SK-N-SH treated with all-trans-retinoic acid at 6 μM for 48 hours (cell line): ENCODE results near the gene GAREM2.

ENCODE experiments used
- ATAC-seq: fragments of 200-7000 bp; cut with Tn5 transposase; 3 replicates; pipeline ENCODE4 v1.9.1; 2020; ENCODE audit warnings: mild to moderate bottlenecking, moderate library complexity
- ARNTL ChIP-seq: fragments of 450-650 bp; formaldehyde crosslinking; IDR thresholded peaks from 2 replicates; pipeline ENCODE4 v1.5.0; 2020; ENCODE audit warnings: low read depth, mild to moderate bottlenecking, moderate library complexity, borderline replicate concordance
- BACH2 ChIP-seq: fragments of 250-450 bp; sonication (Bioruptor Pico); IDR thresholded peaks from 2 replicates; pipeline ENCODE4 v1.9.0; 2021; ENCODE audit warnings: mild to moderate bottlenecking, borderline replicate concordance
- CSDC2 ChIP-seq: fragments of 250-450 bp; sonication (Bioruptor Pico); IDR thresholded peaks from 2 replicates; pipeline ENCODE4 v1.5.0; 2020; ENCODE audit warnings: mild to moderate bottlenecking, moderate library complexity
- CSRNP3 ChIP-seq: fragments of 250-450 bp; sonication (Bioruptor Pico); IDR thresholded peaks from 2 replicates; pipeline ENCODE4 v1.5.1; 2021; ENCODE audit warnings: mild to moderate bottlenecking, moderate library complexity
- GLIS3 ChIP-seq: fragments of 250-450 bp; sonication (Bioruptor Pico); IDR thresholded peaks from 2 replicates; pipeline ENCODE4 v1.5.0; 2020; ENCODE audit warnings: mild to moderate bottlenecking, moderate library complexity
- ISL1 ChIP-seq: fragments of 250-450 bp; sonication (Bioruptor Pico); IDR thresholded peaks from 2 replicates; pipeline ENCODE4 v2.1.2; 2022; ENCODE audit warnings: mild to moderate bottlenecking, moderate library complexity
- OSR1 ChIP-seq: fragments of 250-450 bp; sonication (Bioruptor Pico); IDR thresholded peaks from 2 replicates; pipeline ENCODE4 v1.8.0; 2022; ENCODE audit warnings: moderate library complexity, mild to moderate bottlenecking, inconsistent platforms
- PATZ1 ChIP-seq: fragments of 250-450 bp; sonication (Bioruptor Pico); IDR thresholded peaks from 2 replicates; pipeline ENCODE4 v1.8.0; 2020; ENCODE audit warnings: mild to moderate bottlenecking, moderate library complexity, borderline replicate concordance
- POU6F1 ChIP-seq: fragments of 250-450 bp; sonication (Bioruptor Pico); IDR thresholded peaks from 2 replicates; pipeline ENCODE4 v1.8.0; 2021; ENCODE audit warnings: low read depth, mild to moderate bottlenecking, moderate library complexity, borderline replicate concordance
- PPARA ChIP-seq: fragments of 250-450 bp; sonication (Bioruptor Pico); IDR thresholded peaks from 2 replicates; pipeline ENCODE4 v1.5.0; 2020; ENCODE audit warnings: mild to moderate bottlenecking, borderline replicate concordance
- RARB ChIP-seq: fragments of 250-450 bp; sonication (Bioruptor Pico); IDR thresholded peaks from 2 replicates; pipeline ENCODE4 v1.8.0; 2021; ENCODE audit warnings: mild to moderate bottlenecking, moderate library complexity
- SNAI2 ChIP-seq: fragments of 250-450 bp; sonication (Bioruptor Pico); IDR thresholded peaks from 2 replicates; pipeline ENCODE4 v1.5.0; 2020; ENCODE audit warnings: mild to moderate bottlenecking, moderate library complexity
- TCF4 ChIP-seq: fragments of 250-450 bp; sonication (Bioruptor Pico); IDR thresholded peaks from 2 replicates; pipeline ENCODE4 v1.8.0; 2021; ENCODE audit warnings: mild to moderate bottlenecking, moderate library complexity, borderline replicate concordance
- TOX ChIP-seq: fragments of 250-450 bp; sonication (Bioruptor Pico); IDR thresholded peaks from 2 replicates; pipeline ENCODE4 v1.8.0; 2021; ENCODE audit warnings: mild to moderate bottlenecking, moderate library complexity, borderline replicate concordance
- TSHZ2 ChIP-seq: fragments of 250-450 bp; sonication (Bioruptor Pico); IDR thresholded peaks from 2 replicates; pipeline ENCODE4 v1.5.0; 2020; ENCODE audit warnings: mild to moderate bottlenecking, moderate library complexity
- ZC3H10 ChIP-seq: fragments of 250-450 bp; sonication (Bioruptor Pico); IDR thresholded peaks from 2 replicates; pipeline ENCODE4 v1.5.1; 2021; ENCODE audit warnings: mild to moderate bottlenecking, moderate library complexity
- ZFP3 ChIP-seq: fragments of 250-450 bp; sonication (Bioruptor Pico); IDR thresholded peaks from 2 replicates; pipeline ENCODE4 v1.5.0; 2020; ENCODE audit warnings: mild to moderate bottlenecking, moderate library complexity
- ZFP30 ChIP-seq: fragments of 450-650 bp; formaldehyde crosslinking; IDR thresholded peaks from 2 replicates; pipeline ENCODE4 v1.5.0; 2022; ENCODE audit warnings: mild to moderate bottlenecking, moderate library complexity
- ZNF565 ChIP-seq: fragments of 450-650 bp; formaldehyde crosslinking; conservative IDR thresholded peaks from 2 replicates; pipeline ENCODE4 v1.5.0; 2020; ENCODE audit warnings: low read depth, mild to moderate bottlenecking, moderate library complexity
- ZNF70 ChIP-seq: fragments of 450-650 bp; formaldehyde crosslinking; IDR thresholded peaks from 2 replicates; pipeline ENCODE4 v1.5.0; 2020; ENCODE audit warnings: mild to moderate bottlenecking, moderate library complexity
- ZNF8 ChIP-seq: fragments of 450-650 bp; formaldehyde crosslinking; IDR thresholded peaks from 2 replicates; pipeline ENCODE4 v1.5.0; 2020; ENCODE audit warnings: mild to moderate bottlenecking, moderate library complexity
- TF ChIP-seq, protein P1 (sequence below): fragments of 250-450 bp; sonication (Bioruptor Pico); IDR thresholded peaks from 2 replicates; pipeline ENCODE4 v1.5.1; 2020; ENCODE audit warnings: low read depth, mild to moderate bottlenecking, moderate library complexity

The GAREM2 gene

GRCh38 chr2:26161926-26162325, 11.0 kb upstream of the GAREM2 start:
- no peak for ATAC-seq

DNA sequence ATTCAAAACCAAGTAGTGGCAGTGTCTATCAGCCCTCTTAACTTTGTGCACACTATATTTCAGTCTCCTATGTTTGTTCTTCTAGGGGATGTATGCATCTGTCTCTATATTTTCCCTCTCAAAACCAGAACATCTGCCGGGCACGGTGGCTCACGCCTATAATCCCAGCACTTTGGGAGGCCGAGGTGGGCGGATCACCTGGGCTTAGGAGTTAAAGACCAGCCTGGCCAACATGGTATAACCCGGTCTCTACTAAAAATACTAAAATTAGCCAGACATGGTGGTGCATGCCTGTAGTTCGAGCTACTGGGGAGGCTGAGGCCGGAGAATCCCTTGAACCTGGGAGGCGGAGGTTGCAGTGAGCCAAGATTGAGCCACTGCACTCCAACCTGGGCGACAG, 9.9 kb upstream of the GAREM2 start:
- TF ChIP-seq ZFP30 (CRISPR knock-in tag), result no peak
- TF ChIP-seq, protein P1, sequence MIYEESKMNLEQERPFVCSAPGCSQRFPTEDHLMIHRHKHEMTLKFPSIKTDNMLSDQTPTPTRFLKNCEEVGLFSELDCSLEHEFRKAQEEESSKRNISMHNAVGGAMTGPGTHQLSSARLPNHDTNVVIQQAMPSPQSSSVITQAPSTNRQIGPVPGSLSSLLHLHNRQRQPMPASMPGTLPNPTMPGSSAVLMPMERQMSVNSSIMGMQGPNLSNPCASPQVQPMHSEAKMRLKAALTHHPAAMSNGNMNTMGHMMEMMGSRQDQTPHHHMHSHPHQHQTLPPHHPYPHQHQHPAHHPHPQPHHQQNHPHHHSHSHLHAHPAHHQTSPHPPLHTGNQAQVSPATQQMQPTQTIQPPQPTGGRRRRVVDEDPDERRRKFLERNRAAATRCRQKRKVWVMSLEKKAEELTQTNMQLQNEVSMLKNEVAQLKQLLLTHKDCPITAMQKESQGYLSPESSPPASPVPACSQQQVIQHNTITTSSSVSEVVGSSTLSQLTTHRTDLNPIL (CRISPR knock-in tag), result no peak
- no peak for TF ChIP-seq PPARA (CRISPR knock-in tag)
- no peak for TF ChIP-seq ZFP3 (CRISPR knock-in tag)
- no peak for TF ChIP-seq ISL1 (CRISPR knock-in tag)
- no peak for TF ChIP-seq POU6F1
- no peak for TF ChIP-seq ZNF70 (CRISPR knock-in tag)
- TF ChIP-seq CSDC2 (CRISPR knock-in tag), result no peak
- TF ChIP-seq ZNF565 (CRISPR knock-in tag), result no peak
- TF ChIP-seq ZC3H10 (CRISPR knock-in tag), result no peak
- TF ChIP-seq PATZ1 (CRISPR knock-in tag), result no peak
- TF ChIP-seq TCF4, result no peak
- TF ChIP-seq GLIS3 (CRISPR knock-in tag), result no peak
- no peak for TF ChIP-seq CSRNP3 (CRISPR knock-in tag)
- no peak for TF ChIP-seq ZNF8 (CRISPR knock-in tag)
- no peak for TF ChIP-seq ARNTL
- TF ChIP-seq TOX, result no peak
- no peak for TF ChIP-seq OSR1 (CRISPR knock-in tag)
- ATAC-seq, result no peak

More at GRCh38 chr2:26161926-26162325, 11.0 kb upstream of the GAREM2 start:
- no peak for TF ChIP-seq SNAI2 (CRISPR knock-in tag)
- TF ChIP-seq TOX, result no peak
- TF ChIP-seq RARB (CRISPR knock-in tag), result no peak
- no peak for TF ChIP-seq CSRNP3 (CRISPR knock-in tag)
- TF ChIP-seq TCF4, result no peak
- no peak for TF ChIP-seq ZFP30 (CRISPR knock-in tag)
- TF ChIP-seq TSHZ2 (CRISPR knock-in tag), result no peak
- TF ChIP-seq, protein P1 (CRISPR knock-in tag), result no peak
- TF ChIP-seq PPARA (CRISPR knock-in tag), result no peak
- no peak for TF ChIP-seq ZNF70 (CRISPR knock-in tag)
- no peak for TF ChIP-seq ZFP3 (CRISPR knock-in tag)
- TF ChIP-seq GLIS3 (CRISPR knock-in tag), result no peak
- no peak for TF ChIP-seq BACH2 (CRISPR knock-in tag)
